ENCODE data around the gene TMEM273.

The TMEM273 gene

GRCh38 chr10:49111320-49111698, 76.9 kb downstream of the TMEM273 start:
- no peaks in the 10 kb centered on the region for H3K4me1 Mint-ChIP-seq
- no peak overlapping the region for H3K27ac Mint-ChIP-seq
- DNase-seq (ENCODE audit: low spot score in 2 of 2) (no peak), ATAC-seq (ENCODE audit: low read depth) (no peak)
- no peaks in the 10 kb centered on the region for H3K36me3 Mint-ChIP-seq
- no peak overlapping the region for H3K4me3 Mint-ChIP-seq
- H3K9me3 Mint-ChIP-seq = no peaks in the 10 kb centered on the region
- peaks cover 6% of the 10 kb centered on the region for H3K27me3 Mint-ChIP-seq

GRCh38 chr10:49110684-49111319, 77.4 kb downstream of the TMEM273 start:
- DNase-seq (ENCODE audit: low spot score in 2 of 2) = no peak
- H3K27ac Mint-ChIP-seq = no peak overlapping the region
- H3K4me3 Mint-ChIP-seq = no peak overlapping the region
- H3K27me3 Mint-ChIP-seq = peaks cover 3% of the 10 kb centered on the region
- no peak for ATAC-seq (ENCODE audit: low read depth)
- no peaks in the 10 kb centered on the region for H3K36me3 Mint-ChIP-seq
- no peaks in the 10 kb centered on the region for H3K9me3 Mint-ChIP-seq
- H3K4me1 Mint-ChIP-seq = no peaks in the 10 kb centered on the region

- no peak overlapping the region for H3K27ac Mint-ChIP-seq
- DNase-seq (ENCODE audit: low spot score in 2 of 2) = peak in 1 of 2 donors; percentile 5
- H3K4me1 Mint-ChIP-seq = peaks cover 4% of the 10 kb centered on the region
- H3K4me3 Mint-ChIP-seq = no peak overlapping the region
- peaks cover 7% of the 10 kb centered on the region for H3K27me3 Mint-ChIP-seq
- H3K36me3 Mint-ChIP-seq = no peaks in the 10 kb centered on the region
- no peak for ATAC-seq (ENCODE audit: low read depth)
- H3K9me3 Mint-ChIP-seq = no peaks in the 10 kb centered on the region
Observed at GRCh38 chr10:49109669-49110340, 78.4 kb downstream of the TMEM273 start.

- no peak overlapping the region for H3K4me3 Mint-ChIP-seq
- no peaks in the 10 kb centered on the region for H3K36me3 Mint-ChIP-seq
- peaks cover 10% of the 10 kb centered on the region for H3K27me3 Mint-ChIP-seq
- H3K27ac Mint-ChIP-seq = no peak overlapping the region
- H3K4me1 Mint-ChIP-seq = peaks cover 7% of the 10 kb centered on the region
- peak in 1 of 2 donors; percentile 5 for DNase-seq (ENCODE audit: low spot score in 2 of 2)
- no peaks in the 10 kb centered on the region for H3K9me3 Mint-ChIP-seq
- no peak for ATAC-seq (ENCODE audit: low read depth)
Observed at GRCh38 chr10:49108656-49109055, 79.5 kb downstream of the TMEM273 start.

- H3K4me3 Mint-ChIP-seq = no peak overlapping the region
- no peak overlapping the region for H3K27ac Mint-ChIP-seq
- H3K36me3 Mint-ChIP-seq = no peaks in the 10 kb centered on the region
- peaks cover 7% of the 10 kb centered on the region for H3K4me1 Mint-ChIP-seq
- ATAC-seq (ENCODE audit: low read depth) (no peak), DNase-seq (ENCODE audit: low spot score in 2 of 2) (peak in 1 of 2 donors; percentile 7)
- H3K27me3 Mint-ChIP-seq = peaks cover 10% of the 10 kb centered on the region
- H3K9me3 Mint-ChIP-seq = no peaks in the 10 kb centered on the region
Observed at GRCh38 chr10:49107887-49108267, 80.3 kb downstream of the TMEM273 start.

- no peak for ATAC-seq (ENCODE audit: low read depth)
Observed at GRCh38 chr10:49107111-49107886, 80.9 kb downstream of the TMEM273 start.

GRCh38 chr10:49106451-49106850, 81.7 kb downstream of the TMEM273 start:
- ATAC-seq (ENCODE audit: low read depth) = no peak
- Mint-ChIP-seq H3K4me3 (no peak overlapping the region), H3K27me3 (peaks cover 11% of the 10 kb centered on the region), H3K9me3 (peaks cover 1% of the 10 kb centered on the region), H3K27ac (no peak overlapping the region), H3K4me1 (peaks cover 7% of the 10 kb centered on the region), H3K36me3 (no peaks in the 10 kb centered on the region)
- no peak for DNase-seq (ENCODE audit: low spot score in 2 of 2)

More at GRCh38 chr10:49107111-49107886, 80.9 kb downstream of the TMEM273 start:
- H3K27me3 Mint-ChIP-seq = peaks cover 10% of the 10 kb centered on the region
- H3K36me3 Mint-ChIP-seq = no peaks in the 10 kb centered on the region
- no peak overlapping the region for H3K27ac Mint-ChIP-seq
- no peaks in the 10 kb centered on the region for H3K9me3 Mint-ChIP-seq
- peak in 1 of 2 donors; percentile 6 for DNase-seq (ENCODE audit: low spot score in 2 of 2)
- H3K4me3 Mint-ChIP-seq = no peak overlapping the region
- H3K4me1 Mint-ChIP-seq = peaks cover 7% of the 10 kb centered on the region

- no peak for DNase-seq (ENCODE audit: low spot score in 2 of 2)
- H3K27ac Mint-ChIP-seq = no peak overlapping the region
- H3K9me3 Mint-ChIP-seq = peaks cover 1% of the 10 kb centered on the region
- peaks cover 7% of the 10 kb centered on the region for H3K4me1 Mint-ChIP-seq
- no peak for ATAC-seq (ENCODE audit: low read depth)
- peaks cover 11% of the 10 kb centered on the region for H3K27me3 Mint-ChIP-seq
- no peak overlapping the region for H3K4me3 Mint-ChIP-seq
- H3K36me3 Mint-ChIP-seq = no peaks in the 10 kb centered on the region
Observed at GRCh38 chr10:49105076-49105475, 83.1 kb downstream of the TMEM273 start.

Measured in memory B cell (primary cell).